ENCODE measurements around the gene NDE1.

- TF ChIP-seq POLR2AphosphoS5 (IDR thresholded peaks at IDR 0.05; ENCODE audit: borderline replicate concordance, low read depth, low read length) (no peak), EZH2 (IDR thresholded peaks at IDR 0.05) (no peak)
These were observed 107.0 kb downstream of the NDE1 start for GRCh38 chr16:15757077-15757386.

Data from SK-N-MC (cell line).